ENCODE measurements around the gene GREB1L. TPM values are rescaled to one million over a fixed set of nuclear protein-coding genes. Genes with fewer than 3 reads are reported as not detected.

GREB1L gene
- polyA plus RNA-seq, 1 donor from 2014 or later, result 23.3 TPM

- H3K9me3 ChIP-seq (ENCODE audit: low read length), result no peaks in the 10 kb centered on the region
- no peak overlapping the region for H2AFZ ChIP-seq (ENCODE audit: low read depth, low read length)
- no peak overlapping the region for H3K9ac ChIP-seq (ENCODE audit: low read length)
- TF ChIP-seq EP300 (conservative IDR thresholded peaks at IDR 0.05; ENCODE audit: poor library complexity, severe bottlenecking) (no peak), RAD21 (conservative IDR thresholded peaks at IDR 0.05) (no peak), POLR2AphosphoS5 (IDR thresholded peaks at IDR 0.05) (no peak), CTCF (IDR thresholded peaks at IDR 0.05; ENCODE audit: poor library complexity, severe bottlenecking) (no peak), TAF1 (IDR thresholded peaks at IDR 0.05; ENCODE audit: low read depth) (no peak), SMC3 (conservative IDR thresholded peaks at IDR 0.05; ENCODE audit: poor library complexity) (no peak)
- no peak overlapping the region for H3K4me3 ChIP-seq (ENCODE audit: low read length)
- no peaks in the 10 kb centered on the region for H3K27me3 ChIP-seq (ENCODE audit: insufficient read depth, low read depth, low read length)
- no peak overlapping the region for H3K27ac ChIP-seq (ENCODE audit: low read length)
- H3K9me2 ChIP-seq (ENCODE audit: insufficient read depth, low read length), result no peaks in the 10 kb centered on the region
- no peak overlapping the region for H3K4me2 ChIP-seq (ENCODE audit: low read length)
- no peaks in the 10 kb centered on the region for H3K79me2 ChIP-seq (replicated peaks; ENCODE audit: insufficient read depth, low read length)
- no peaks in the 10 kb centered on the region for H3F3A ChIP-seq (ENCODE audit: insufficient read depth, low read length, poor library complexity, severe bottlenecking)
- H4K20me1 ChIP-seq (ENCODE audit: insufficient read depth), result no peaks in the 10 kb centered on the region
- H3K36me3 ChIP-seq (ENCODE audit: insufficient read depth, low read length), result no peaks in the 10 kb centered on the region
These were observed 306.6 kb downstream of the GREB1L start for GRCh38 chr18:21548647-21549046.

- Histone ChIP-seq H4K20me1 (ENCODE audit: insufficient read depth) (no peaks in the 10 kb centered on the region), H3K9ac (ENCODE audit: low read length) (no peak overlapping the region), H3K27ac (ENCODE audit: low read length) (no peak overlapping the region), H3F3A (ENCODE audit: insufficient read depth, low read length, poor library complexity, severe bottlenecking) (no peaks in the 10 kb centered on the region), H3K27me3 (ENCODE audit: insufficient read depth, low read depth, low read length) (no peaks in the 10 kb centered on the region), H3K4me3 (ENCODE audit: low read length) (no peak overlapping the region), H3K9me3 (ENCODE audit: low read length) (no peaks in the 10 kb centered on the region), H3K9me2 (ENCODE audit: insufficient read depth, low read length) (no peaks in the 10 kb centered on the region), H3K79me2 (replicated peaks; ENCODE audit: insufficient read depth, low read length) (no peaks in the 10 kb centered on the region), H3K4me2 (ENCODE audit: low read length) (no peak overlapping the region), H3K36me3 (ENCODE audit: insufficient read depth, low read length) (no peaks in the 10 kb centered on the region), H2AFZ (ENCODE audit: low read depth, low read length) (no peak overlapping the region)
- TF ChIP-seq RAD21 (conservative IDR thresholded peaks at IDR 0.05) (no peak), REST (IDR thresholded peaks at IDR 0.05; ENCODE audit: borderline replicate concordance) (no peak), EZH2 (IDR thresholded peaks at IDR 0.05; ENCODE audit: borderline replicate concordance, insufficient read depth, low read length, poor library complexity, severe bottlenecking) (no peak), POLR2AphosphoS5 (IDR thresholded peaks at IDR 0.05) (no peak), TAF1 (IDR thresholded peaks at IDR 0.05; ENCODE audit: low read depth) (no peak), SMC3 (conservative IDR thresholded peaks at IDR 0.05; ENCODE audit: poor library complexity) (no peak), EP300 (conservative IDR thresholded peaks at IDR 0.05; ENCODE audit: poor library complexity, severe bottlenecking) (no peak), CTCF (IDR thresholded peaks at IDR 0.05; ENCODE audit: poor library complexity, severe bottlenecking) (no peak), MXI1 (conservative IDR thresholded peaks at IDR 0.05; ENCODE audit: poor library complexity, severe bottlenecking) (no peak)
These were observed 308.5 kb downstream of the GREB1L start for GRCh38 chr18:21550510-21550970.
